GM12892 (cell line): ENCODE measurements around the gene TEC.

Experiments
- DNase-seq: peaks from one replicate; pipeline ENCODE4 v3.0.0; 2011; ENCODE audit not compliant: insufficient read length
- FAIRE-seq: peaks from 2 replicates; lab custom pipeline; 2011; peaks lifted over from hg19 to GRCh38; lab: Jason Lieb, UNC
- POLR2A ChIP-seq: IDR thresholded peaks from 2 replicates; pipeline ENCODE4 v1.6.1; 2011; ENCODE audit warnings: low read depth, low read length, control low read depth
- POLR2AphosphoS5 ChIP-seq: IDR thresholded peaks from 2 replicates; pipeline ENCODE4 v1.6.1; 2011; ENCODE audit warnings: low read depth, low read length, control low read depth
- TAF1 ChIP-seq: IDR thresholded peaks from 2 replicates; pipeline ENCODE4 v1.6.1; 2011; ENCODE audit warnings: low read depth, mild to moderate bottlenecking, control low read depth, low read length, borderline replicate concordance

TEC gene

GRCh38 chr4:48247878-48248558 is 21.6 kb downstream of the TEC start:
- peak; percentile 81 for FAIRE-seq
- DNase-seq, result no peak
- TF ChIP-seq POLR2A (no peak), TAF1 (no peak), POLR2AphosphoS5 (no peak)

GRCh38 chr4:48247142-48247877 is 22.3 kb downstream of the TEC start:
- TF ChIP-seq POLR2AphosphoS5 (no peak), TAF1 (no peak), POLR2A (no peak)
- DNase-seq (no peak), FAIRE-seq (peak; percentile 89)

DNA sequence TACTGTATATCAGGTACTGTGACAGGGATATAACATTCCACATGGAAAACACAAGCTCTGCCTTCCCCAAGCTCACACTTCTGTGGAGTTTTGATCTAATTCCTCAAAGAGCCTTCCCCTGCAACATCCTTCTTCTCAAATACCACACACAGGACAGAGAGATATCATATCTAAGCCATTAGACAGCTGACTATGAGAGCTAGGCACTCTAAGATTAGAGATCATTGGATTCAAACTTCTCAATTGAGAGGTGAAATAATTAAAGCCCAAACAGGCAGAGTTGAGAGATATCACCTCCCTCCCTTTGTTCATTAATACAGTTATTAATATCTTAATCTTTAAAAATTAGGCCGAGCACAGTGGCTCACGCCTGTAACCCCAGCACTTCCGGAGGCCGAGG is 25.0 kb downstream of the TEC start:
- DNase-seq, result no peak
- no peak for FAIRE-seq
- TF ChIP-seq POLR2A (no peak), TAF1 (no peak), POLR2AphosphoS5 (no peak)

- no peak for TF ChIP-seq POLR2AphosphoS5
- TF ChIP-seq POLR2A, result no peak
- no peak for TF ChIP-seq TAF1
- DNase-seq (no peak), FAIRE-seq (no peak)
Measured at GRCh38 chr4:48243887-48244286, 25.8 kb downstream of the TEC start.

GRCh38 chr4:48243429-48243828 is 26.2 kb downstream of the TEC start:
- peak; percentile 53 for FAIRE-seq
- DNase-seq, result no peak
- TF ChIP-seq POLR2A (no peak), POLR2AphosphoS5 (no peak), TAF1 (no peak)

- FAIRE-seq, result no peak
- TF ChIP-seq POLR2AphosphoS5, result no peak
- TF ChIP-seq POLR2A, result no peak
- no peak for TF ChIP-seq TAF1
- no peak for DNase-seq
Measured at GRCh38 chr4:48242511-48243195, 27.0 kb downstream of the TEC start.

DNA sequence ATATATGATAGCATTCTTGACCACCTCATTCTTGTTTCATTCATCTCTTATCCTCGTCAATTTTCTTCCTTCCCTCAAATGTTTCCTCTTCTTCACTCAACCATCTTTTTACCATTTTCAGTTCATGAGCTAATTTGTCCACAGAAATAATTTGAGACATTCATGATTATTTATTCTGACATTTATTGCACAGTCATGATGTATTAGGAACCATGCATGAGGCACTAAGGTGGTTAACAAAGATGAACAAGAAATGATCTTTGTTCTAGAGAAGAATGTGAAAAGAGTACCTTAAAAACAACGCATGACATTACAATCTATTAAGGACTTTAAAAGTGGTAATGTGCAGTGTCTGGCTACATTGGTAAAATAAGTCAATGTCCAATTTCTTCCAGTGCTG is 27.9 kb downstream of the TEC start:
- DNase-seq, result no peak
- TF ChIP-seq POLR2AphosphoS5 (no peak), POLR2A (no peak), TAF1 (no peak)
- FAIRE-seq, result no peak

DNA sequence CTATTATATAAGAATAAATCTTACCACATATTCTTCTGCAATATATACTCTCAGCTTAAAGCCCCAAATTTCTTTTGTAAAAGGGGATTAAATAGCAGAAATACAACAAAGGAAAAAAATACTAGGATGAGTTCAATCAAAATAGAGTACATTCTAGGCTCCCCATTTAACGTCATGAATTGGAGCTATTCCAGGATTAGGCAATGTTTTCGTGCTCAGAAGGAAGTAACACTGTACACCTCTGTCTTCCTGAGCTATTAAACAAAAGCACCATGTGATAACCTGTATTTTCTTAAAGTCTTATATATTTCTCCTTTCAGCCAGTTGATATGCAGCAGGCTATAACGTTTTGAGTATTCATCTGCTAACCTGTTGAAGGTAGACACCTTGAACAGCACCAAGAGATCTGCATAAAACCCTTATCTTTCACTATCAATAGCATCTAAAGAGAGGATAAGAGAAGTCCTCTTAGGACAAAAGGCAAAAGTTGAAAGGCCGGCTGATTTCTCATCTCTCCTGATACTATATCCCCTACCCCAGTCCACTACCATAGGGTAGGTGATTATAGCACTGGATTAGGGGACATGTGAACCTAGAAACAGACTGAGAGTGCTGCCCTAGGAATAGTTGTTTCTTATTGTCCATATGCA is 31.5 kb downstream of the TEC start:
- FAIRE-seq (no peak), DNase-seq (no peak)
- TF ChIP-seq POLR2A (no peak), POLR2AphosphoS5 (no peak), TAF1 (no peak)

GRCh38 chr4:48235050-48235449 is 34.6 kb downstream of the TEC start:
- TF ChIP-seq TAF1, result no peak
- TF ChIP-seq POLR2A, result no peak
- no peak for TF ChIP-seq POLR2AphosphoS5
- DNase-seq (no peak), FAIRE-seq (no peak)

GRCh38 chr4:48234575-48234974 is 35.1 kb downstream of the TEC start:
- DNase-seq, result no peak
- TF ChIP-seq POLR2A (no peak), TAF1 (no peak), POLR2AphosphoS5 (no peak)
- FAIRE-seq, result no peak

GRCh38 chr4:48228949-48229348 is 40.7 kb downstream of the TEC start:
- FAIRE-seq (peak; percentile 40), DNase-seq (no peak)
- TF ChIP-seq TAF1 (no peak), POLR2A (no peak), POLR2AphosphoS5 (no peak)

- DNase-seq, result no peak
Measured at GRCh38 chr4:48227662-48228061, 42.0 kb downstream of the TEC start.

More at GRCh38 chr4:48227662-48228061, 42.0 kb downstream of the TEC start:
- TF ChIP-seq TAF1, result no peak
- no peak for TF ChIP-seq POLR2AphosphoS5
- FAIRE-seq, result no peak
